H1 (cell line): ENCODE results near the gene MKI67. TPM values are rescaled to one million over a fixed set of nuclear protein-coding genes. Genes with fewer than 3 reads are reported as not detected.

Source experiments
- CTCF ChIA-PET: fragments of 300-600 bp; sonication (Branson Sonifier 250); formaldehyde crosslinking; loops from one replicate; lab custom pipeline; 2021; ENCODE audit not compliant: partially characterized antibody; lab: Charles Lee
- POLR2A ChIA-PET: fragments of 300-600 bp; sonication (Branson Sonifier 250); formaldehyde crosslinking; loops from one replicate; lab custom pipeline; 2021; ENCODE audit warnings: inconsistent platforms; ENCODE audit not compliant: partially characterized antibody; lab: Charles Lee
- DNase-seq, 2 experiments: peaks; one replicate each; pipeline versions ENCODE4 v3.0.0 to v3.0.0-alpha.2; 2010 to 2022; ENCODE audit warnings: low spot score in 2 of 2, low read depth in 1 of 2, mixed read lengths in 1 of 2
- FAIRE-seq: peaks from 2 replicates; lab custom pipeline; 2011; peaks lifted over from hg19 to GRCh38; lab: Jason Lieb, UNC
- H2AFZ ChIP-seq: 2 replicates; pipeline ENCODE4 v1.8.1; 2012; ENCODE audit warnings: low read length, inconsistent platforms
- H2AK5ac ChIP-seq: 2 replicates; pipeline ENCODE4 v1.6.1; 2013; ENCODE audit warnings: low read depth, low read length
- H2BK120ac ChIP-seq: replicated peaks from 2 replicates; pipeline ENCODE3; 2013; ENCODE audit warnings: low read depth, low read length, inconsistent platforms
- H2BK12ac ChIP-seq: 2 replicates; pipeline ENCODE4 v1.6.1; 2013; ENCODE audit warnings: low read depth, low read length
- H2BK15ac ChIP-seq: 2 replicates; pipeline ENCODE4 v1.6.1; 2013; ENCODE audit warnings: low read length
- H2BK20ac ChIP-seq: 2 replicates; pipeline ENCODE4 v1.6.1; 2013; ENCODE audit warnings: low read length
- H2BK5ac ChIP-seq: 2 replicates; pipeline ENCODE4 v1.6.1; 2013; ENCODE audit warnings: low read depth, low read length
- H3K14ac ChIP-seq: 2 replicates; pipeline ENCODE4 v1.6.1; 2013; ENCODE audit warnings: inconsistent platforms; ENCODE audit not compliant: insufficient read length
- H3K18ac ChIP-seq: 2 replicates; pipeline ENCODE4 v1.6.1; 2013; ENCODE audit warnings: low read length; ENCODE audit errors: extremely low read depth
- H3K23ac ChIP-seq: 2 replicates; pipeline ENCODE4 v1.6.1; 2013; ENCODE audit warnings: inconsistent platforms; ENCODE audit not compliant: insufficient read length
- H3K23me2 ChIP-seq: 2 replicates; pipeline ENCODE4 v1.6.1; 2013; ENCODE audit warnings: low read depth, low read length
- H3K27ac ChIP-seq: 2 replicates; pipeline ENCODE4 v1.6.1; 2011; ENCODE audit warnings: low read depth, low read length, inconsistent platforms
- H3K27me3 ChIP-seq, 4 experiments: replicated peaks in 1 of 4; 1 replicate in 1 of 4; 2 replicates in 3 of 4; pipeline versions ENCODE4 v1.6.1 to v1.8.1; 2011 to 2013; ENCODE audit warnings: low read length in 3 of 4, mild to moderate bottlenecking in 3 of 4, inconsistent platforms in 2 of 4, mixed read lengths in 2 of 4, moderate library complexity in 1 of 4; ENCODE audit not compliant: control insufficient read depth in 3 of 4, insufficient read depth in 3 of 4; ENCODE audit errors: extremely low read depth in 1 of 4
- H3K36me3 ChIP-seq, 4 experiments: 2 replicates each; pipeline versions ENCODE4 v1.6.1 to v1.8.1; 2011 to 2013; ENCODE audit warnings: mild to moderate bottlenecking in 4 of 4, low read length in 3 of 4, moderate library complexity in 2 of 4, control low read depth in 1 of 4, inconsistent platforms in 1 of 4; ENCODE audit not compliant: insufficient read depth in 4 of 4, control insufficient read depth in 2 of 4
- H3K4ac ChIP-seq: replicated peaks from 2 replicates; pipeline ENCODE3; 2013; ENCODE audit warnings: low read length, low read depth, mixed read lengths, inconsistent platforms; ENCODE audit not compliant: insufficient read length
- H3K4me1 ChIP-seq, 4 experiments: replicated peaks in 1 of 4; 1 replicate in 1 of 4; 2 replicates in 3 of 4; pipeline versions ENCODE4 v1.6.1 to v1.8.1; 2011 to 2013; ENCODE audit warnings: low read length in 3 of 4, inconsistent platforms in 2 of 4, mixed read lengths in 1 of 4; ENCODE audit not compliant: insufficient read depth in 4 of 4, control insufficient read depth in 3 of 4
- H3K4me2 ChIP-seq, 2 experiments: 2 replicates each; pipeline versions ENCODE4 v1.6.1 to v1.8.1; 2011 to 2013; ENCODE audit warnings: low read depth in 2 of 2, low read length in 2 of 2, control low read depth in 1 of 2, inconsistent platforms in 1 of 2, mild to moderate bottlenecking in 1 of 2; ENCODE audit not compliant: insufficient read depth in 1 of 2
- H3K4me3 ChIP-seq, 4 experiments: fragments of 200-600, 300-600 bp in 1 of 4; sonication (generic), shearing (Covaris generic), sonication (Bioruptor Twin) in 1 of 4; 2 replicates each; pipeline versions ENCODE4 v1.5.1 to v1.8.1; 2011 to 2016; ENCODE audit warnings: low read length in 4 of 4, low read depth in 3 of 4, control low read depth in 2 of 4, inconsistent platforms in 2 of 4, mild to moderate bottlenecking in 2 of 4, mixed read lengths in 1 of 4, moderate library complexity in 1 of 4; ENCODE audit not compliant: insufficient read depth in 2 of 4; ENCODE audit errors: extremely low read depth in 1 of 4
- H3K56ac ChIP-seq: replicated peaks from 2 replicates; pipeline ENCODE3; 2013; ENCODE audit warnings: low read depth, mild to moderate bottlenecking, mixed read lengths, low read length, inconsistent platforms; ENCODE audit not compliant: insufficient read length
- H3K79me1 ChIP-seq: 2 replicates; pipeline ENCODE4 v1.6.1; 2013; ENCODE audit warnings: low read depth, low read length, control low read depth
- H3K79me2 ChIP-seq, 2 experiments: 2 replicates each; pipeline versions ENCODE4 v1.6.1 to v1.8.1; 2012 to 2013; ENCODE audit warnings: low read length in 2 of 2, mild to moderate bottlenecking in 2 of 2, inconsistent platforms in 1 of 2; ENCODE audit not compliant: insufficient read depth in 2 of 2, control insufficient read depth in 1 of 2
- H3K9ac ChIP-seq, 4 experiments: replicated peaks in 1 of 4; 1 replicate in 1 of 4; 2 replicates in 3 of 4; pipeline versions ENCODE4 v1.6.1 to v1.8.1; 2011 to 2013; ENCODE audit warnings: low read depth in 3 of 4, low read length in 3 of 4, control low read depth in 2 of 4, mild to moderate bottlenecking in 2 of 4, moderate library complexity in 2 of 4, inconsistent platforms in 1 of 4; ENCODE audit errors: extremely low read depth in 1 of 4
- H3K9me3 ChIP-seq, 2 experiments: 2 replicates each; pipeline versions ENCODE4 v1.6.1 to v1.8.1; 2012 to 2013; ENCODE audit warnings: mild to moderate bottlenecking in 2 of 2, moderate library complexity in 2 of 2, control low read depth in 1 of 2, inconsistent platforms in 1 of 2, low read depth in 1 of 2, low read length in 1 of 2, mixed read lengths in 1 of 2; ENCODE audit not compliant: insufficient read depth in 2 of 2
- H4K20me1 ChIP-seq, 2 experiments: replicated peaks in 1 of 2; 2 replicates each; pipeline versions ENCODE3 to v1.8.1; 2011 to 2013; ENCODE audit warnings: inconsistent platforms in 2 of 2, low read length in 2 of 2, mild to moderate bottlenecking in 1 of 2; ENCODE audit not compliant: insufficient read depth in 2 of 2, control insufficient read depth in 1 of 2
- H4K5ac ChIP-seq: 2 replicates; pipeline ENCODE4 v1.6.1; 2013; ENCODE audit warnings: low read length, low read depth, mixed read lengths, inconsistent platforms; ENCODE audit not compliant: insufficient read length
- H4K8ac ChIP-seq: 2 replicates; pipeline ENCODE4 v1.8.0; 2013; ENCODE audit warnings: mild to moderate bottlenecking, moderate library complexity, low read length, inconsistent platforms; ENCODE audit not compliant: insufficient read depth; ENCODE audit errors: extremely low read depth
- H4K91ac ChIP-seq: replicated peaks from 2 replicates; pipeline ENCODE3; 2013; ENCODE audit warnings: low read length, mixed read lengths, inconsistent platforms; ENCODE audit not compliant: insufficient read length
- ATF3 ChIP-seq: IDR thresholded peaks from 2 replicates; pipeline ENCODE4 v1.6.1; 2011; ENCODE audit warnings: low read depth, mild to moderate bottlenecking, low read length; ENCODE audit not compliant: insufficient read depth
- CBX8 ChIP-seq: fragments of 300-800, 300-1000 bp; sonication (generic); IDR thresholded peaks from 2 replicates; pipeline ENCODE4 v1.7.1; 2016; ENCODE audit warnings: low read depth, low read length, borderline replicate concordance
- CREB1 ChIP-seq: IDR thresholded peaks from 2 replicates; pipeline ENCODE4 v1.6.1; 2012; ENCODE audit warnings: inconsistent platforms
- EZH2 ChIP-seq: fragments of 200-600 bp; sonication (generic); IDR thresholded peaks from 2 replicates; pipeline ENCODE4 v1.7.1; 2012; ENCODE audit warnings: low read depth, mild to moderate bottlenecking, moderate library complexity, low read length, inconsistent platforms; ENCODE audit not compliant: severe bottlenecking
- HDAC6 ChIP-seq: IDR thresholded peaks from one replicate; pipeline ENCODE4 v1.7.1; 2012; ENCODE audit warnings: low read depth, mild to moderate bottlenecking, inconsistent platforms, low read length, moderate library complexity
- JUN ChIP-seq: IDR thresholded peaks from 2 replicates; pipeline ENCODE4 v1.6.1; 2011; ENCODE audit warnings: low read depth, mild to moderate bottlenecking, improper control_type of control experiment, low read length
- KDM1A ChIP-seq: fragments of 200-600, 300-600 bp; sonication (generic); IDR thresholded peaks from 2 replicates; pipeline ENCODE4 v1.7.1; 2016; ENCODE audit warnings: mild to moderate bottlenecking, low read length, borderline replicate concordance
- PHF8 ChIP-seq: fragments of 200-600 bp; sonication (generic); conservative IDR thresholded peaks from 2 replicates; pipeline ENCODE4 v1.7.1; 2012; ENCODE audit warnings: low read depth, mild to moderate bottlenecking, inconsistent platforms, low read length, moderate library complexity
- POLR2AphosphoS5 ChIP-seq: IDR thresholded peaks from 2 replicates; pipeline ENCODE4 v1.6.1; 2011; ENCODE audit warnings: low read depth, low read length
- SP2 ChIP-seq: IDR thresholded peaks from 2 replicates; pipeline ENCODE4 v1.6.1; 2012; ENCODE audit warnings: mild to moderate bottlenecking, low read length, inconsistent platforms
- USF2 ChIP-seq: IDR thresholded peaks from 2 replicates; pipeline ENCODE4 v1.6.1; 2011; ENCODE audit warnings: low read length, improper control_type of control experiment
- YY1 ChIP-seq: IDR thresholded peaks from 2 replicates; pipeline ENCODE4 v1.6.1; 2011; ENCODE audit warnings: low read depth, mild to moderate bottlenecking, low read length
- ZNF274 ChIP-seq: IDR thresholded peaks from 2 replicates; pipeline ENCODE4 v1.7.0; 2012; ENCODE audit warnings: low read length, borderline replicate concordance; ENCODE audit errors: extremely low read depth
- WGBS, 2 experiments: shearing (Covaris generic) in 1 of 2; methylation state at CpG; one replicate each; pipeline versions ENCODE4 v1.1.6 to v1.1.7; 2013 to 2015; ENCODE audit warnings: low lambda C conversion rate in 2 of 2, mixed read lengths in 2 of 2, inconsistent platforms in 1 of 2, low coverage in 1 of 2, missing lambda C conversion rate in 1 of 2; ENCODE audit not compliant: insufficient replicate concordance in 2 of 2, insufficient coverage in 1 of 2, insufficient read length in 1 of 2; ENCODE audit errors: extremely low coverage in 1 of 2, missing lambda C conversion rate in 1 of 2; 5-methylcytosine and 5-hydroxymethylcytosine counted together
- polyA plus RNA-seq, 7 experiments: library from polyadenylated mRNA; depleted of rRNA in 3 of 7; stranded (reverse) in 5 of 7; unstranded in 2 of 7; fragments of >200 nt in 5 of 7; fragments of 200-250 nt in 2 of 7; gene quantifications; 1 replicate in 5 of 7; 2 replicates in 1 of 7; 4 replicates in 1 of 7; pipeline versions ENCODE4 v1.2.1 to v1.2.3, GENCODE V29; 2011 to 2013; ENCODE audit warnings: missing spikeins in 2 of 7, mixed read lengths in 2 of 7
- total RNA-seq: library from RNA; stranded (reverse); fragmentation: NEBNext Ultra II Directional; extraction: Animal tissue kit (Norgen Biotek cat#: 25700); gene quantifications from 2 replicates; pipeline ENCODE4 v1.2.1, GENCODE V29; 2021

MKI67 gene
- total and polyA plus RNA-seq, 2 of the 8 experiments (the other 6 are each of a cell fraction or from before 2014, with no cell fraction given) = 15.8 to 85.1 TPM

- Histone ChIP-seq H2BK120ac (no peak overlapping the region), H2BK5ac (no peak overlapping the region), H3K23me2 (no peaks in the 10 kb centered on the region), H3K4ac (no peak overlapping the region), H2AK5ac (no peak overlapping the region), H3K27ac (no peak overlapping the region), H4K91ac (no peak overlapping the region), H2BK12ac (no peak overlapping the region), H3K14ac (no peak overlapping the region), H3K9ac (no peak overlapping the region), H3K27me3 (no peaks in the 10 kb centered on the region), H4K20me1 (no peaks in the 10 kb centered on the region), H3K4me1 (no peaks in the 10 kb centered on the region), H3K79me1 (no peaks in the 10 kb centered on the region), H3K56ac (no peak overlapping the region), H2BK15ac (no peak overlapping the region), H3K9me3 (no peaks in the 10 kb centered on the region), H3K4me3 (no peak overlapping the region), H3K79me2 (no peaks in the 10 kb centered on the region), H3K36me3 (no peaks in the 10 kb centered on the region), H2BK20ac (no peak overlapping the region), H3K18ac (no peak overlapping the region), H2AFZ (no peak overlapping the region), H3K23ac (no peak overlapping the region), H4K8ac (no peak overlapping the region), H3K4me2 (no peak overlapping the region), H4K5ac (no peak overlapping the region)
- DNase-seq (no peak), FAIRE-seq (no peak)
- WGBS, 2 experiments = 75% methylated on average over 3 of the region's 3 CpGs; no CpG with 5 or more reads in 1 of the 2 experiments
- ChIA-PET POLR2A (no interaction called here), CTCF (interaction anchor here (1.2 kb wide), 1 partner anchor 9 kb away, joined by 3 read pairs; no protein-coding TSS in a partner anchor)
- TF ChIP-seq POLR2AphosphoS5 (no peak), HDAC6 (no peak), YY1 (no peak), ZNF274 (no peak), ATF3 (no peak), SP2 (no peak), CREB1 (no peak), USF2 (no peak), JUN (no peak), PHF8 (no peak), CBX8 (no peak), EZH2 (no peak), KDM1A (no peak)
These were observed 14.2 kb upstream of the MKI67 start for GRCh38 chr10:128140425-128140824.
